Measurements from ENCODE around the gene UNC119. TPM values are rescaled to one million over a fixed set of nuclear protein-coding genes. Genes with fewer than 3 reads are reported as not detected.

UNC119 gene
- total RNA-seq, 1 experiment from 2014 or later, result 43.2 TPM

GRCh38 chr17:28598389-28598788 is 46.0 kb upstream of the UNC119 start (continued):
- TF ChIP-seq CTCF (IDR thresholded peaks at IDR 0.05 in 2 of 3, conservative IDR thresholded peaks at IDR 0.05 in 1 of 3; ENCODE audit: borderline replicate concordance in 1 of 3, insufficient read depth in 1 of 3, low read depth in 2 of 3, low read length in 2 of 3) (no peak), ELF1 (IDR thresholded peaks at IDR 0.05; ENCODE audit: borderline replicate concordance, low read depth) (no peak), EGR1 (IDR thresholded peaks at IDR 0.05; ENCODE audit: low read depth) (no peak), MAX (IDR thresholded peaks at IDR 0.05) (no peak), EZH2 (IDR thresholded peaks at IDR 0.05) (no peak), SRF (IDR thresholded peaks at IDR 0.05; ENCODE audit: low read depth) (no peak), FOSL1 (IDR thresholded peaks at IDR 0.05; ENCODE audit: low read depth) (no peak)

- ATAC-seq (no peak), DNase-seq (ENCODE audit: low read depth, low spot score) (no peak)
- ChIA-PET RAD21 (ENCODE audit: low non-redundant PET in 1 of 2, low total read pairs in 2 of 2, uncharacterized antibody in 2 of 2, unreplicated experiment in 2 of 2) (no interaction called here), CTCF (no interaction called here), POLR2A (no interaction called here)
- Histone ChIP-seq H3K4me2 (ENCODE audit: low read length) (peak overlapping the region; percentile 97), H3K4me1 (ENCODE audit: control insufficient read depth in 1 of 2, insufficient read depth in 2 of 2, low read length in 2 of 2) (peaks cover 4 to 22% of the 10 kb centered on the region in 2 experiments; a peak in 2 of 4 replicates), H3K79me2 (ENCODE audit: insufficient read depth, low read length) (peaks cover 43% of the 10 kb centered on the region), H3K27me3 (ENCODE audit: insufficient read depth, low read length) (no peaks in the 10 kb centered on the region), H3K9me2 (ENCODE audit: insufficient read depth) (no peaks in the 10 kb centered on the region), H2AFZ (ENCODE audit: low read depth, low read length, poor library complexity, severe bottlenecking) (no peak overlapping the region), H3K9me3 (ENCODE audit: control insufficient read depth in 1 of 2, insufficient read depth in 1 of 2, low read depth in 1 of 2, low read length in 2 of 2) (no peaks in the 10 kb centered on the region), H3K27ac (ENCODE audit: low read depth, low read length) (peak overlapping the region; percentile 80), H3K9ac (ENCODE audit: low read length) (peak overlapping the region; percentile 92), H4K20me1 (ENCODE audit: insufficient read depth) (no peaks in the 10 kb centered on the region), H3K4me3 (replicated peaks in 1 of 2; ENCODE audit: low read depth in 1 of 2, low read length in 2 of 2) (peak overlapping the region; percentile 93 to 97), H3K36me3 (ENCODE audit: control insufficient read depth in 1 of 2, insufficient read depth in 2 of 2, low read length in 2 of 2) (peaks cover 7 to 11% of the 10 kb centered on the region in 2 experiments; a peak in 3 of 4 replicates)
- intact Hi-C loops (cut with micrococcal nuclease), result no loop called here
- BruUV-seq (replicated peaks), result no TSS peak
- TF ChIP-seq EZH2phosphoT487 (IDR thresholded peaks at IDR 0.05; ENCODE audit: borderline replicate concordance) (no peak), CBX3 (IDR thresholded peaks at IDR 0.05; ENCODE audit: low read depth) (no peak), MAX (IDR thresholded peaks at IDR 0.05) (no peak), ATF3 (IDR thresholded peaks at IDR 0.05) (no peak), RAD21 (IDR thresholded peaks at IDR 0.05; ENCODE audit: low read depth) (no peak), FOSL1 (IDR thresholded peaks at IDR 0.05; ENCODE audit: low read depth) (no peak), REST (IDR thresholded peaks at IDR 0.05; ENCODE audit: low read depth) (no peak), YY1 (IDR thresholded peaks at IDR 0.05; ENCODE audit: extremely low read depth, insufficient replicate concordance, low read depth, low read length) (no peak), EZH2 (IDR thresholded peaks at IDR 0.05) (no peak), SP1 (IDR thresholded peaks at IDR 0.05; ENCODE audit: low read depth) (no peak), ELF1 (IDR thresholded peaks at IDR 0.05; ENCODE audit: borderline replicate concordance, low read depth) (no peak), EGR1 (IDR thresholded peaks at IDR 0.05; ENCODE audit: low read depth) (no peak), CEBPB (IDR thresholded peaks at IDR 0.05; ENCODE audit: low read depth) (no peak)
Observed at GRCh38 chr17:28597606-28598383, 45.4 kb upstream of the UNC119 start.

Data from HCT116 (cell line).